Amygdala (tissue), 56 donors: ENCODE results near the gene ZFYVE26.
"Not testable (repeated sequence)": the region's sequence is repeated elsewhere in the genome, so short reads cannot be mapped to it uniquely, and the experiment has no call there.

Source experiments
- DNase-seq, 56 donors: peaks; one replicate each; lab custom pipeline; 2025; lab: John Stamatoyannopoulos, UW

ZFYVE26 gene

DNA sequence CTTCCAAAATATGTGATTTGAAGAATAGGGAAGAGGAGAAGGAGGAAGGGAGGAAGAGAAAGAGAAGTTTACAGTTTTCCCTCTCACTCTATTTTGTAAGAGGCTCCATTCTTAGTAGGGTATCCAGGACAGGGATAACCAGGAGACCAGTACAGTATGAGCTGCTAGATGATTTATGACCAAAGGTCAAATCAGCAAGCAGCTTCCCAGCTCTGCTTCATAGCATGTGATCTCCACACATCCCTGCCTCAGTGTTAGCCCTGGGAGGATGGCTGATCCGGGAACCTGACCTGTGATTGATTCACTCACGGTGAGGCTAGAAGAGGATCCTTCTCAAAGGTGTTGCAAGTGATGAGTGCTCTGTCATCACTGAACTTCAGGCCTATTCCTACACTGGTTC is 98.1 kb downstream of the ZFYVE26 start:
- DNase-seq = no peak

DNA sequence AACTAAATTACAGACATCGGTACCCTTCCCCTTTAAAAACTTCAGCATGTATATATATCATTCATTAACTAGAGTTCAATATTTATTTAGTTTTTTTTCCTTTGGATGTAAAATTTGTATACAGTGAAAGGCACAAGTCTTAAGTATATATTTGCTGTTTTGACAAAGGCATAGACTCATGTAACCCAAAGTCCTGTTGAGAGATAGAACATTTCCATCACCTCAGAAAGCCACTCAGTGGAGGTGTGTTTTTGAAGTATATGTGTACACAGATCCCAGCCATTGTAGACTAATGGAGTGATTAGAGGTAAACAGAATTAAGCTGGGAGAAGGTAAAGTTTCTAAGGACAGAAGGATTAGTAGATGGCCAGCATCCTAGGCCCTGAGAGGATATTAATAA is 99.3 kb downstream of the ZFYVE26 start:
- no peak for DNase-seq

DNA sequence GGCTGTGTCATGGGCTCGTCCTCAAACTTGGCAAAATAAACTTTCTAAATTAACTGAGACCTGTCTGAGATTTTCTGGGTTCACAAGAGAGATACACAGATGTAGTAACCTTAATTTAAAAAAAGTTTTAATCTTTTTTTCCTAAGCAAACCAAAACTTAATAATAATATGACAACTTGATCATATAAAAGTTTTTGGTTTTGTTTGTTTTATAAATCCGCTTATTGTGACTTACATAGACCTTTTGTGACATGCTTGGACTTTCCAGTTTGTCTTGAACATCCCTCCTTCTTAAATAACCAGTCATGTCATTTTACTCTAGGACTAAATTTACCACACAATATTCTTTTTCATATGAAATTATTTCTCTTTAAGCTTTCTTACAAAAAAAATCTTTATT is 106.2 kb downstream of the ZFYVE26 start:
- no peak for DNase-seq

DNA sequence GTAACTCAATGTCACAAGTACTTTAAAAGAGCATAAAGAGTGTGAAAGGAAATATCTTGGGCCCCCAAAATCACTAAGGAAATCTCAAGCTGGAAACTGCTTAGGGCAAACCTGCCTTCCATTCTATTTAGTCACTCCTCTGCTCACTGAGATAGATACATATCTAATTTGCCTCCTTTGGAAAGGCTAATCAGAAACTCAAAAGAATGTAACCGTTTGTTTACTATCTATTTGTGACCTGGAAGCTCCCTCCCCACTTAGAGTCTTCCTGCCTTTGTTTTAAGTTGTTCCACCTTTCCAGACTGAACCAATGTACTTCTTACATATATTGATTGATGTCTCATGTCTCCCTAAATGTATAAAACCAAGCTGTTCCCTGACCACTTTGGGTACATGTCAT is 106.6 kb downstream of the ZFYVE26 start:
- not testable (repeated sequence) for DNase-seq

DNA sequence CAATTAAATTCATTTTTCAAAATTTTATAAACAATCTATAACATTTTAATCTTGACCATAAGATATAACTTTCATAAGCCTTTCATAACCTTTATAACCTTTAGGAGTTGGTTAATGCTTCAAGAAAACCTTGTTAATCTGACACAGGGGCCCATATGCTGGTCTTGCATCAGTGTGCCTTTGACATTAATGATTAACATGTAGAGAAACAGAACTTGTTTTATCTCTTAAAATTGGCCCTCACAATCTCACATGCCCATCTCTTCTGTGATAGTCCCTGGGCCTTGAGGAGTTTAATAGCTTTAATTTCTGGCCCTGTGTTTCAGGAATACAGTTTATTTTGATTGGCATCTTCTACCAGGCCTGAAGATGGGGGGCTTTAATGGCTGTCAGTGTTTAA is 107.0 kb downstream of the ZFYVE26 start:
- DNase-seq = not testable (repeated sequence)

DNA sequence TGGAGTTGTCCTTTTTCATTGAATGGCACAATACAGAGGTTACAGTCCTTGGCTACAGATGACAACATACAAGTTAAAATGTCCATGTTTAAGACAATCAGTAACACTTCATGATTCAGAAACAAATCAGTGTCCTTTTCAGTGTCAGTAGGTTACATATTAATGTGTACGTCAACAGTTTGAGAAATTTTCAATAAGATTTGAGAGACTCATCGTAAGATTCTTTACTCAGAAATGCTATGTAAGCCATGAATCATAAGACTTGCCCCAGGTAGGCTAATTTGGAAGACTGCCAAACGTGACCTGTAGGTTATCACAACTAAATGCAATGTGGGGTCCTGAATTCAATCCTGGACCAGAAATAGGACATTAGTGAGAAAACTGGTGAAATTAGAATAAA is 111.2 kb downstream of the ZFYVE26 start:
- DNase-seq = no peak

DNA sequence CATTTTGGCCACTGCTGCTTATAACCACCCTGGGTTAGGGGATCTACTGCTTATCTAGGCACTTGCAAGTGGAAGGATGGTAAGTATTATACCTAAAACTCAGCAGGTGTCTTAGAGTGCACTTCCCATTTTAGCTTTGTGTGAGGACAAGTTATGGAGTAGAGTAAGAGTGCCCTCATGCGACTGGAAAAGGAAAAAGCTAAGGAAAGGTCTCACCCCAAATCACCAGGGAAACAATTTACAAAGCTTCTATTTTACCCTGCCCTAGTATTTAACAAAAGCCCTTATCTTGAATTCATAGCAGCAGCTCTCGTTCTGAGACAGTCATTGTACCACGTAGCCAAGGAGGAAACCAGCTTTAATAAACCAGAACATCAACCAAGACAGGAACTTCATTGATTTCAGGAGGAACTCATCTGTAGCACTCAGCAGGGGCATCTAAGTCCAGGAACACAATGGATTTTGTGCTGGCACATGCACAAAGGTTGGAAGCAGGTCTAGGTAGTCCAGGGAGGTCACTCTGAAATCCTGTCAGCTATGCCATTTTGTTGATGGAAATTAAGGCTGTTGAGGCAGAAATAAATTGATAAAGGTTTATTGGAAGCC is 111.8 kb downstream of the ZFYVE26 start:
- peak in 27 of 56 donors; percentile 3 to 68 (median 18) for DNase-seq

DNA sequence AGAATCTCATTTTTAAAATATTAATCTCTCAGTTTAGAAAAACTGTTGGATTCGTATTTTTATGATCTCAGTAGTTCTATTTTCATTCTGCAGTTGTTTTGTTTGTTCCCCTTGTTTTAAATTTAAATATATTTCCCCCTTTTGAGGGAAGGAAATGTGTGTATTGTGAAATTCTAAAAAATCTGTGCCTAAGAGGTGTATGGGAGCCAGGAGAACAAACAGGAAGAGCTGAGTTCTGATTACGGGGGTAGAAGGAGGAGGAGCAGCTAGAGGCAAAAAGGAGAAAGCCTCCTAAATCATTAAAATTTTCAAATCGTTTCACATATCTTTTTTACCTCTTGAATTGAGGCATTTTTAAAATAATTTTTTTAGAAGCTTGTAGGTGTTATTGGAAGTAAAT is 112.4 kb downstream of the ZFYVE26 start:
- DNase-seq = no peak

DNA sequence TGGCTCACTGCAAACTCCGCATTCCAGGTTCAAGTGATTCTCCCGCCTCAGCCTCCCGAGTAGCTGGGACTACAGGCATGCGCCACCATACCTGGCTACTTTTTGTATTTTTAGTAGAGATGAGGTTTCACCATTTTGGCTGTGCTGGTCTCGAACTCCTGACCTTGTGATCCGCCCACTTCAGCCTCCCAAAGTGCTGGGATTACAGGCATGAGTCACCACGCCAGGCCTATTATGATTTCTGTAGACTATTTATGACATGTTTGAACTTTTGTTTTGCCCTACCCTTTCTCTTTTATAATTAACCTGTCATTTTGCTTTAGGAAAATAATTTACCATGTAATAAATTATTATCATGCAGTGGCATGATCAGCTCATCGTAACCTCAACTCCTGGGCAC is 114.9 kb downstream of the ZFYVE26 start, which contains the start of gene RDH12:
RDH12 (plus strand) TSS at position 395 of the 400 bp plus-strand sequence. CDS start 20,757 bp downstream, outside the sequence.
- DNase-seq = not testable (repeated sequence)

DNA sequence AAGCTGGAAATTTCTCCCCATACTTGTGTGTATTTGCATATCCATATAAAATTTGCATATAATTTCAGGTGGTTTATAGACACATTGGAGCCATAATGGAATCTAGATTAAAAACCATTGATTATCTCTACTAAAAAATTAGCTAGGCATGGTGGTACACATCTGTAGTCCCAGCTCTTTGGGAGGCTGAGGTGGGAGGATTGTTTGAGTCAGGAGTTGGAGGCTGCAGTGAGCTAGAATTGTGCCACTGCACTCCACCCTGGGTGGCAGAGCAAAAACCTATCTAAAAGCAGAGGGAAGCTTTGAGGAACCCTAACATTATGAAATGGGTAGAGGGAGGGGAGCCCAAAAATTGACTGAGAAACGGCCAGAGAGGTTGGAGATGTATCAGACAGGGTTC is 118.2 kb downstream of the ZFYVE26 start:
- no peak for DNase-seq

DNA sequence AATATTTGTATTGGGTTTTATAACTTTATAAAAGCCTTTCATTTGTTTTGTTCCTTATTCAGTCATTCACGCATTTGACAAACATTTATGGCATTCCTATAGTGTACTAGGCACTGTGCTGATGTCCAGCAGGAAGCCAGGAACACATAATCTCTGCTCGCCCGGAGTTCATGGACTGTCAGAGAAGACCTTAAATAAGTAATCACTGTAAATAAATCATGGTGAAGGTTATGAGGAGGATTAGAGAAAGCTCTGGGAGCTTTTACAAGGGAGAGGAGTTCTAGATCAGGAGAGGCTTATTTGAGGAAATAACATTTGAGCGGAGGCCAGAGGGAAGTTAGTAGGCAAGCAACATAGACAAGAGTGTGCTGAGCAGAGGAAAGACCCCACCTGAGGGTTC is 119.4 kb downstream of the ZFYVE26 start:
- no peak for DNase-seq
